Caki2 (cell line): ENCODE measurements around the gene SLC15A3. TPM values are rescaled to one million over a fixed set of nuclear protein-coding genes. Genes with fewer than 3 reads are reported as not detected.

Experiments used
- total RNA-seq: library from RNA; depleted of rRNA; stranded (reverse); fragments of >200 nt; shearing (Covaris generic); gene quantifications from 2 replicates; pipeline ENCODE4 v1.2.3, GENCODE V29; 2014; ENCODE audit warnings: low replicate concordance; rRNA removed

Gene SLC15A3
- total RNA-seq, 1 experiment from 2014 or later = not detected

Other genes starting within 250 kb of the SLC15A3 start
- not detected in 2 replicates for gene MS4A18, start 227.5 kb downstream of the SLC15A3 start, total RNA-seq
- not detected in 2 replicates for gene MS4A15, start 195.3 kb downstream of the SLC15A3 start, total RNA-seq
- not detected in 2 replicates for gene MS4A10, start 166.8 kb downstream of the SLC15A3 start, total RNA-seq
- gene CCDC86, start 110.1 kb downstream of the SLC15A3 start, total RNA-seq = 6.7 and 7.3 TPM in 2 replicates
- not detected in 2 replicates for gene PTGDR2, start 96.2 kb downstream of the SLC15A3 start, total RNA-seq
- gene ZP1, start 84.6 kb downstream of the SLC15A3 start, total RNA-seq = not detected in 2 replicates
- 51.1 and 79.3 TPM in 2 replicates for gene PRPF19, start 45.6 kb downstream of the SLC15A3 start, total RNA-seq
- 10.2 and 18.2 TPM in 2 replicates for gene TMEM109, start 38.0 kb downstream of the SLC15A3 start, total RNA-seq
- 33.6 and 36.7 TPM in 2 replicates for gene TMEM132A, start 27.7 kb downstream of the SLC15A3 start, total RNA-seq
- gene CD6, start 19.5 kb upstream of the SLC15A3 start, total RNA-seq = not detected in 2 replicates
- gene CD5, start 150.3 kb upstream of the SLC15A3 start, total RNA-seq = not detected in 2 replicates
- gene VPS37C, start 209.2 kb upstream of the SLC15A3 start, total RNA-seq = 12.3 and 20.8 TPM in 2 replicates